KMS-11 (cell line): ENCODE measurements around the gene FBXL17.

Source experiments
- H2AFZ ChIP-seq: fragments of 200-600 bp; sonication (generic); 2 replicates; pipeline ENCODE4 v1.6.1; 2016; ENCODE audit warnings: antibody characterized with exemption, mixed run types, low read depth
- H3K27ac ChIP-seq: fragments of 200-600 bp; sonication (generic); 2 replicates; pipeline ENCODE4 v1.6.1; 2016; ENCODE audit warnings: mild to moderate bottlenecking, mixed run types
- H3K27me3 ChIP-seq: fragments of 200-600 bp; sonication (generic); 2 replicates; pipeline ENCODE4 v1.6.1; 2017; ENCODE audit warnings: mild to moderate bottlenecking, low read depth, mixed run types, moderate library complexity; ENCODE audit not compliant: insufficient read depth
- H3K36me3 ChIP-seq: fragments of 200-600 bp; sonication (generic); 2 replicates; pipeline ENCODE4 v1.6.1; 2017; ENCODE audit warnings: mild to moderate bottlenecking, mixed run types; ENCODE audit not compliant: insufficient read depth
- H3K4me1 ChIP-seq: fragments of 200-600 bp; sonication (generic); 2 replicates; pipeline ENCODE4 v1.6.1; 2016; ENCODE audit warnings: mild to moderate bottlenecking, low read depth, mixed run types; ENCODE audit not compliant: poor library complexity, severe bottlenecking
- H3K4me2 ChIP-seq: fragments of 200-600 bp; sonication (generic); 2 replicates; pipeline ENCODE4 v1.7.0; 2016; ENCODE audit warnings: mild to moderate bottlenecking, mixed run types
- H3K4me3 ChIP-seq: fragments of 200-600 bp; sonication (generic); IDR thresholded peaks from 2 replicates; pipeline ENCODE4 v1.6.1; 2017; ENCODE audit warnings: low read depth, low read length, mixed read lengths; ENCODE audit not compliant: insufficient read depth
- H3K79me2 ChIP-seq: fragments of 200-600 bp; sonication (generic); 2 replicates; pipeline ENCODE4 v1.6.1; 2016; ENCODE audit warnings: low read depth, mixed run types; ENCODE audit not compliant: insufficient read depth
- H3K9ac ChIP-seq: fragments of 200-600 bp; sonication (generic); 2 replicates; pipeline ENCODE4 v1.6.1; 2016; ENCODE audit warnings: mild to moderate bottlenecking, mixed run types
- H4K20me1 ChIP-seq: fragments of 200-600 bp; sonication (generic); 2 replicates; pipeline ENCODE4 v1.6.1; 2016; ENCODE audit warnings: mild to moderate bottlenecking, mixed run types; ENCODE audit not compliant: insufficient read depth
- CTCF ChIP-seq: fragments of 200-600 bp; sonication (generic); conservative IDR thresholded peaks from 2 replicates; pipeline ENCODE4 v1.6.1; 2017; ENCODE audit warnings: low read depth, mild to moderate bottlenecking, antibody characterized with exemption, low read length, moderate library complexity, mixed read lengths

The FBXL17 gene

GRCh38 chr5:107935645-107936044 is 446.3 kb downstream of the FBXL17 start:
- H2AFZ ChIP-seq = no peak overlapping the region
- TF ChIP-seq CTCF = no peak
- H3K79me2 ChIP-seq = no peaks in the 10 kb centered on the region
- H3K27ac ChIP-seq = no peak overlapping the region
- no peak overlapping the region for H3K9ac ChIP-seq
- no peaks in the 10 kb centered on the region for H4K20me1 ChIP-seq
- H3K36me3 ChIP-seq = no peaks in the 10 kb centered on the region
- no peak overlapping the region for H3K4me2 ChIP-seq
- no peak overlapping the region for H3K4me3 ChIP-seq
- H3K27me3 ChIP-seq = no peaks in the 10 kb centered on the region
- H3K4me1 ChIP-seq = no peaks in the 10 kb centered on the region

GRCh38 chr5:107933326-107933725 is 448.6 kb downstream of the FBXL17 start:
- H4K20me1 ChIP-seq = no peaks in the 10 kb centered on the region
- no peak overlapping the region for H2AFZ ChIP-seq
- H3K4me3 ChIP-seq = no peak overlapping the region
- H3K27me3 ChIP-seq = no peaks in the 10 kb centered on the region
- no peak overlapping the region for H3K4me2 ChIP-seq
- H3K4me1 ChIP-seq = no peaks in the 10 kb centered on the region
- TF ChIP-seq CTCF = no peak
- no peak overlapping the region for H3K27ac ChIP-seq
- no peak overlapping the region for H3K9ac ChIP-seq
- H3K36me3 ChIP-seq = no peaks in the 10 kb centered on the region
- H3K79me2 ChIP-seq = no peaks in the 10 kb centered on the region

GRCh38 chr5:107930891-107931290 is 451.0 kb downstream of the FBXL17 start:
- Histone ChIP-seq H3K79me2 (no peaks in the 10 kb centered on the region), H3K27me3 (no peaks in the 10 kb centered on the region), H3K4me1 (no peaks in the 10 kb centered on the region), H3K4me2 (no peak overlapping the region), H3K4me3 (no peak overlapping the region), H3K9ac (no peak overlapping the region), H3K36me3 (no peaks in the 10 kb centered on the region), H3K27ac (no peak overlapping the region), H4K20me1 (no peaks in the 10 kb centered on the region), H2AFZ (no peak overlapping the region)
- TF ChIP-seq CTCF = no peak

- H3K4me1 ChIP-seq = no peaks in the 10 kb centered on the region
- no peaks in the 10 kb centered on the region for H3K36me3 ChIP-seq
- no peak for TF ChIP-seq CTCF
These were observed 451.8 kb downstream of the FBXL17 start for GRCh38 chr5:107930092-107930491.

GRCh38 chr5:107929080-107929479 is 452.8 kb downstream of the FBXL17 start:
- Histone ChIP-seq H3K36me3 (no peaks in the 10 kb centered on the region), H3K9ac (no peak overlapping the region), H4K20me1 (no peaks in the 10 kb centered on the region), H3K4me2 (no peak overlapping the region), H3K27ac (no peak overlapping the region), H2AFZ (no peak overlapping the region), H3K27me3 (no peaks in the 10 kb centered on the region), H3K4me3 (no peak overlapping the region), H3K79me2 (no peaks in the 10 kb centered on the region), H3K4me1 (no peaks in the 10 kb centered on the region)
- no peak for TF ChIP-seq CTCF

More at GRCh38 chr5:107930092-107930491, 451.8 kb downstream of the FBXL17 start:
- H3K27me3 ChIP-seq = no peaks in the 10 kb centered on the region
- no peaks in the 10 kb centered on the region for H3K79me2 ChIP-seq
- no peak overlapping the region for H2AFZ ChIP-seq
- H3K4me2 ChIP-seq = no peak overlapping the region
- no peaks in the 10 kb centered on the region for H4K20me1 ChIP-seq
- H3K27ac ChIP-seq = no peak overlapping the region
- H3K9ac ChIP-seq = no peak overlapping the region
- H3K4me3 ChIP-seq = no peak overlapping the region
